Endothelial cell of umbilical vein (primary cell): ENCODE measurements around the gene DNAJA4.

Experiments used
- EZH2 ChIP-seq: IDR thresholded peaks from 2 replicates; pipeline ENCODE4 v1.6.1; 2012; ENCODE audit warnings: borderline replicate concordance, low read depth, mild to moderate bottlenecking, moderate library complexity, low read length, inconsistent platforms; ENCODE audit not compliant: severe bottlenecking
- JUN ChIP-seq: IDR thresholded peaks from 2 replicates; pipeline ENCODE4 v1.6.1; 2011; ENCODE audit warnings: borderline replicate concordance, low read depth; ENCODE audit not compliant: insufficient read length, insufficient read depth
- POLR2A ChIP-seq: IDR thresholded peaks from 2 replicates; pipeline ENCODE4 v1.6.1; 2012; ENCODE audit warnings: low read depth, mild to moderate bottlenecking, control low read depth, low read length
- POLR2AphosphoS5 ChIP-seq: IDR thresholded peaks from 2 replicates; pipeline ENCODE4 v1.6.1; 2012; ENCODE audit warnings: low read depth, mild to moderate bottlenecking, control low read depth, low read length, moderate library complexity; ENCODE audit not compliant: insufficient read depth
- TF ChIP-seq, protein P1 (sequence below), 2 donors: IDR thresholded peaks; 1 replicate in 1 of 2; 2 replicates in 1 of 2; pipeline ENCODE4 v1.5.1; 2011; ENCODE audit warnings: low read length in 2 of 2, mild to moderate bottlenecking in 2 of 2, moderate library complexity in 2 of 2, control low read depth in 1 of 2, inconsistent platforms in 1 of 2, low read depth in 1 of 2; ENCODE audit not compliant: insufficient read depth in 1 of 2; ENCODE audit errors: extremely low read depth in 1 of 2

DNA sequence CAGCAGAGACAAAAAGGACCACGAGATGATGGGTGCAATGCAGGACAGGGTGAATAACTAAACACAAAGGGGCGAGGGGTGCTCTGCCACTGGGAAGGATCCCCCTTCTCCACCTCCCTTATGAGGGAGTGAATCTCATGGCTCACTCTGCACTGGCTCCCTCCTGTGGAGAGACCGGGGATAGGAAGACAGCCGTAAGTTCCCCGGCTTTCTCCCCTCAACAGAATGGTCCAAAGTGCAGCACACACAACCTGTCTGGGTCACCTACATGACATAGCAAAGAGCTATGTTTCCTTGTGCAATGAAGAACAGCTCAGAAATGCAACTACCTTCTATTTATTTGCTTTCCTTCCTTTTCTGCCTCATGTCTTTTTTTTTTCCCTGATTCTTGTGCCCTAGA lies 22.2 kb upstream of the DNAJA4 start:
- TF ChIP-seq, protein P1, sequence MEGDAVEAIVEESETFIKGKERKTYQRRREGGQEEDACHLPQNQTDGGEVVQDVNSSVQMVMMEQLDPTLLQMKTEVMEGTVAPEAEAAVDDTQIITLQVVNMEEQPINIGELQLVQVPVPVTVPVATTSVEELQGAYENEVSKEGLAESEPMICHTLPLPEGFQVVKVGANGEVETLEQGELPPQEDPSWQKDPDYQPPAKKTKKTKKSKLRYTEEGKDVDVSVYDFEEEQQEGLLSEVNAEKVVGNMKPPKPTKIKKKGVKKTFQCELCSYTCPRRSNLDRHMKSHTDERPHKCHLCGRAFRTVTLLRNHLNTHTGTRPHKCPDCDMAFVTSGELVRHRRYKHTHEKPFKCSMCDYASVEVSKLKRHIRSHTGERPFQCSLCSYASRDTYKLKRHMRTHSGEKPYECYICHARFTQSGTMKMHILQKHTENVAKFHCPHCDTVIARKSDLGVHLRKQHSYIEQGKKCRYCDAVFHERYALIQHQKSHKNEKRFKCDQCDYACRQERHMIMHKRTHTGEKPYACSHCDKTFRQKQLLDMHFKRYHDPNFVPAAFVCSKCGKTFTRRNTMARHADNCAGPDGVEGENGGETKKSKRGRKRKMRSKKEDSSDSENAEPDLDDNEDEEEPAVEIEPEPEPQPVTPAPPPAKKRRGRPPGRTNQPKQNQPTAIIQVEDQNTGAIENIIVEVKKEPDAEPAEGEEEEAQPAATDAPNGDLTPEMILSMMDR (IDR thresholded peaks at IDR 0.05; ENCODE audit: extremely low read depth in 1 of 2, insufficient read depth in 1 of 2, low read depth in 1 of 2, low read length in 2 of 2) = peak; percentile 41 to 52
- TF ChIP-seq POLR2A (no peak), JUN (no peak), EZH2 (no peak), POLR2AphosphoS5 (no peak)
